A673 (cell line): ENCODE data around the gene PLTP. TPM values are rescaled to one million over a fixed set of nuclear protein-coding genes. Genes with fewer than 3 reads are reported as not detected.

ENCODE experiments used
- BruUV-seq: library from RNA; stranded (reverse); fragments of 400-500 nt; replicated peaks from 2 replicates; lab custom pipeline; 2021; lab: Mats Ljungman, UMichigan
- CTCF ChIA-PET: fragments of 300-600 bp; sonication (Branson Sonifier 250); formaldehyde crosslinking; loops from one replicate; lab custom pipeline; 2022; ENCODE audit warnings: antibody characterized with exemption; lab: Charles Lee
- POLR2A ChIA-PET: fragments of 300-600 bp; sonication (Branson Sonifier 250); formaldehyde crosslinking; loops from one replicate; lab custom pipeline; 2022; ENCODE audit warnings: antibody characterized with exemption; ENCODE audit not compliant: low non-redundant PET; lab: Charles Lee
- DNase-seq: peaks from one replicate; pipeline ENCODE4 v3.0.0-alpha.2; 2015; ENCODE audit warnings: low spot score
- H3K27ac ChIP-seq: fragments of 200-600 bp; sonication (generic); 2 replicates; pipeline ENCODE4 v1.5.1; 2016; ENCODE audit warnings: mixed run types, low read depth, mild to moderate bottlenecking, mixed read lengths, antibody characterized with exemption, low read length; ENCODE audit not compliant: poor library complexity, severe bottlenecking
- H3K27me3 ChIP-seq: fragments of 200-600 bp; sonication (generic); replicated peaks from 2 replicates; pipeline ENCODE4 v1.6.1; 2017; ENCODE audit warnings: mixed run types, low read depth, mild to moderate bottlenecking, mixed read lengths, antibody characterized with exemption, low read length; ENCODE audit not compliant: insufficient read depth, poor library complexity
- H3K36me3 ChIP-seq: fragments of 200-600 bp; sonication (generic); 2 replicates; pipeline ENCODE4 v1.6.1; 2016; ENCODE audit warnings: mixed run types, mild to moderate bottlenecking, mixed read lengths, antibody characterized with exemption, low read length; ENCODE audit not compliant: insufficient read depth, poor library complexity, severe bottlenecking
- H3K4me1 ChIP-seq: fragments of 200-600 bp; sonication (generic); 2 replicates; pipeline ENCODE4 v1.6.1; 2017; ENCODE audit warnings: mixed run types, mild to moderate bottlenecking, mixed read lengths, antibody characterized with exemption, low read length; ENCODE audit not compliant: insufficient read depth, poor library complexity, severe bottlenecking
- H3K4me3 ChIP-seq: fragments of 200-600 bp; sonication (generic); 2 replicates; pipeline ENCODE4 v1.5.1; 2016; ENCODE audit warnings: low read depth, mixed run types, mild to moderate bottlenecking, mixed read lengths, low read length; ENCODE audit not compliant: poor library complexity, severe bottlenecking
- H3K9me3 ChIP-seq: fragments of 200-600 bp; sonication (generic); 2 replicates; pipeline ENCODE4 v1.6.1; 2016; ENCODE audit warnings: mixed run types, low read depth, mild to moderate bottlenecking, mixed read lengths, antibody characterized with exemption, low read length; ENCODE audit not compliant: poor library complexity, severe bottlenecking
- CTCF ChIP-seq: fragments of 300-800, 200-600 bp; sonication (generic); conservative IDR thresholded peaks from 2 replicates; pipeline ENCODE4 v1.5.1; 2017; ENCODE audit warnings: low read depth, mild to moderate bottlenecking, antibody characterized with exemption, low read length, moderate library complexity, mixed read lengths
- EZH2 ChIP-seq: fragments of 200-600 bp; sonication (generic); IDR thresholded peaks from 2 replicates; pipeline ENCODE4 v1.6.1; 2017; ENCODE audit warnings: borderline replicate concordance, low read depth, mild to moderate bottlenecking, mixed read lengths, antibody characterized with exemption, low read length; ENCODE audit not compliant: poor library complexity, severe bottlenecking
- intact Hi-C: fragments of 100-400 bp; cut with micrococcal nuclease; formaldehyde crosslinking; loops from one replicate; pipeline ENCODE4 v1.10.0; 2022; ENCODE audit not compliant: unreplicated experiment
- total RNA-seq: library from RNA; stranded (reverse); gene quantifications from 2 replicates; pipeline ENCODE4 v1.2.3, GENCODE V29; 2021

Gene PLTP
- total RNA-seq, 1 experiment from 2014 or later, result 58.3 TPM

GRCh38 chr20:45945678-45946148 lies 33.8 kb upstream of the PLTP start:
- intact Hi-C loops, result no loop called here
- Histone ChIP-seq H3K27me3 (no peaks in the 10 kb centered on the region), H3K9me3 (no peaks in the 10 kb centered on the region), H3K4me1 (no peaks in the 10 kb centered on the region), H3K4me3 (no peak overlapping the region), H3K36me3 (peaks cover 91% of the 10 kb centered on the region), H3K27ac (no peak overlapping the region)
- DNase-seq, result peak; percentile 48
- ChIA-PET CTCF (no interaction called here), POLR2A (interaction anchor here (0.6 kb wide), 1 partner anchor 9 kb away, joined by 12 read pairs; no protein-coding TSS in a partner anchor)
- no peak for TF ChIP-seq EZH2
- no peak for TF ChIP-seq CTCF
- no TSS peak for BruUV-seq

GRCh38 chr20:45944965-45945677 lies 33.2 kb upstream of the PLTP start:
- BruUV-seq, result no TSS peak
- Histone ChIP-seq H3K36me3 (peaks cover 91% of the 10 kb centered on the region), H3K27ac (no peak overlapping the region), H3K4me1 (no peaks in the 10 kb centered on the region), H3K4me3 (no peak overlapping the region), H3K9me3 (no peaks in the 10 kb centered on the region), H3K27me3 (no peaks in the 10 kb centered on the region)
- DNase-seq, result no peak
- intact Hi-C loops, result no loop called here
- CTCF ChIA-PET, result no interaction called here
- TF ChIP-seq CTCF (no peak), EZH2 (no peak)
- POLR2A ChIA-PET, result interaction anchor here (0.6 kb wide), 1 partner anchor 9 kb away, joined by 12 read pairs; no protein-coding TSS in a partner anchor

GRCh38 chr20:45944151-45944964 lies 32.4 kb upstream of the PLTP start:
- POLR2A ChIA-PET, result no interaction called here
- peaks cover 91% of the 10 kb centered on the region for H3K36me3 ChIP-seq
- intact Hi-C loops, result no loop called here

More at GRCh38 chr20:45944151-45944964, 32.4 kb upstream of the PLTP start:
- H3K27ac ChIP-seq, result no peak overlapping the region
- peaks cover 2% of the 10 kb centered on the region for H3K4me1 ChIP-seq
- no peak for DNase-seq
- CTCF ChIA-PET, result no interaction called here
- H3K4me3 ChIP-seq, result no peak overlapping the region
- TF ChIP-seq CTCF (no peak), EZH2 (no peak)
- H3K27me3 ChIP-seq, result no peaks in the 10 kb centered on the region
- no TSS peak for BruUV-seq
- no peaks in the 10 kb centered on the region for H3K9me3 ChIP-seq
